PC-9 (cell line): ENCODE measurements around the gene CELF2. TPM values are rescaled to one million over a fixed set of nuclear protein-coding genes. Genes with fewer than 3 reads are reported as not detected.

Source experiments
- BruUV-seq: library from RNA; stranded (reverse); fragments of 400-500 nt; replicated peaks from 2 replicates; lab custom pipeline; 2021; lab: Mats Ljungman, UMichigan
- CTCF ChIA-PET: fragments of 300-600 bp; sonication (Branson Sonifier 250); formaldehyde crosslinking; loops from one replicate; lab custom pipeline; 2022; ENCODE audit warnings: antibody characterized with exemption; lab: Charles Lee
- POLR2A ChIA-PET: fragments of 300-600 bp; sonication (Branson Sonifier 250); formaldehyde crosslinking; loops from one replicate; lab custom pipeline; 2022; ENCODE audit warnings: antibody characterized with exemption; ENCODE audit not compliant: unreplicated experiment; lab: Charles Lee
- DNase-seq, 2 experiments: peaks; one replicate each; pipeline versions ENCODE4 v3.0.0 to v3.0.0-alpha.2; 2015 to 2022; ENCODE audit warnings: mixed read lengths in 1 of 2
- H2AFZ ChIP-seq: fragments of 200-600 bp; sonication (generic); 2 replicates; pipeline ENCODE4 v1.8.1; 2017; ENCODE audit warnings: antibody characterized with exemption
- H3F3A ChIP-seq: fragments of 200-600 bp; sonication (generic); 2 replicates; pipeline ENCODE4 v1.8.1; 2017; ENCODE audit warnings: antibody characterized with exemption, mild to moderate bottlenecking, low read depth; ENCODE audit not compliant: insufficient read depth
- H3K27ac ChIP-seq: fragments of 200-600 bp; sonication (generic); 2 replicates; pipeline ENCODE4 v1.6.1; 2016; ENCODE audit warnings: mixed run types
- H3K27me3 ChIP-seq: fragments of 200-600 bp; sonication (generic); 2 replicates; pipeline ENCODE4 v1.6.1; 2016; ENCODE audit warnings: low read depth, mixed run types; ENCODE audit not compliant: insufficient read depth
- H3K36me3 ChIP-seq: fragments of 200-600 bp; sonication (generic); 2 replicates; pipeline ENCODE4 v1.6.1; 2016; ENCODE audit warnings: low read depth, mixed run types
- H3K4me1 ChIP-seq: fragments of 200-600 bp; sonication (generic); replicated peaks from 2 replicates; pipeline ENCODE4 v1.6.1; 2016; ENCODE audit warnings: mixed run types; ENCODE audit not compliant: insufficient read depth
- H3K4me2 ChIP-seq: fragments of 200-600 bp; sonication (generic); 2 replicates; pipeline ENCODE4 v1.6.1; 2017; ENCODE audit warnings: mixed run types
- H3K4me3 ChIP-seq: fragments of 200-600 bp; sonication (generic); 2 replicates; pipeline ENCODE4 v1.6.1; 2016; ENCODE audit warnings: mixed run types
- H3K79me2 ChIP-seq: fragments of 200-600 bp; sonication (generic); 2 replicates; pipeline ENCODE4 v1.6.1; 2017; ENCODE audit warnings: low read depth, mixed run types
- H3K9me2 ChIP-seq: fragments of 200-600 bp; sonication (generic); 2 replicates; pipeline ENCODE4 v1.8.1; 2017; ENCODE audit warnings: mild to moderate bottlenecking; ENCODE audit not compliant: insufficient read depth
- H3K9me3 ChIP-seq: fragments of 200-600 bp; sonication (generic); 2 replicates; pipeline ENCODE4 v1.8.1; 2016; ENCODE audit warnings: low read depth; ENCODE audit not compliant: insufficient read depth
- H4K20me1 ChIP-seq: fragments of 200-600 bp; sonication (generic); 2 replicates; pipeline ENCODE4 v1.8.1; 2017; ENCODE audit not compliant: insufficient read depth
- CTCF ChIP-seq: fragments of 200-600 bp; sonication (generic); conservative IDR thresholded peaks from 2 replicates; pipeline ENCODE4 v1.6.1; 2017; ENCODE audit warnings: mixed run types, antibody characterized with exemption, mild to moderate bottlenecking, moderate library complexity
- EZH2 ChIP-seq: fragments of 200-600 bp; sonication (generic); IDR thresholded peaks from 2 replicates; pipeline ENCODE4 v1.8.0; 2017; ENCODE audit warnings: antibody characterized with exemption, low read depth
- intact Hi-C: fragments of 100-400 bp; cut with micrococcal nuclease; formaldehyde crosslinking; loops from one replicate; pipeline ENCODE4 v1.10.0; 2022; ENCODE audit not compliant: unreplicated experiment
- total RNA-seq: library from RNA; stranded (reverse); gene quantifications from 2 replicates; pipeline ENCODE4 v1.2.3, GENCODE V29; 2021

Gene CELF2
- total RNA-seq, 1 experiment from 2014 or later, result not detected

DNA sequence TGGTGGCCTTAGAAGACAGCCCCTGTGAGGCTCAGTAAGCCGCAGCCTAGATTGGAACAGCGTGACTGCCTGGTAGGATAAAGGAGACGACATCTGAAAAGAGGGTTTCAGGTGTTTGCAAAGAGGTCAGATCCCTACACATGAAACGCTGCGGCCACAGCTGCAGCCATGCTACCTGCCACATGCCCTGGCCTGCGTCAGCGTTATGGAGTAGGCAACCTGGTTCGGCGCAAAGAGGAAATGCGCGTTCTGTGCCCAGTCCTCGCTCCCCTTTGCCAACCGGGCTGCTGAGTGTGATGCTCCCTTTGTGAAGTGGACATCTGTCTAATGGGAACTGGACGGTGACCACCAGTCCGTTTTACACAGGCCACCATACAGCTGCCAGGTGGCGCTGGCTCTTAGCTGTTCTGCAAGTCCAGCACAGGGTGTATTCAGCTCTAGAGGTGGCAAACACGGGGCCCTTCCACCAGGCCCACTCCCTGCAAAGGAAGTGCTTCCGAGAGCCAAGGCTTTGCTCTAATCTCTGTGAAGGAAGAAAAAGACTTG, 160.3 kb downstream of the CELF2 start:
- no peak for DNase-seq
- H4K20me1 ChIP-seq, result no peaks in the 10 kb centered on the region
- H3K9me3 ChIP-seq, result no peaks in the 10 kb centered on the region
- no peak overlapping the region for H3K27ac ChIP-seq
- no peaks in the 10 kb centered on the region for H3F3A ChIP-seq
- no peak for TF ChIP-seq EZH2
- no peak for TF ChIP-seq CTCF
- no peak overlapping the region for H2AFZ ChIP-seq
- peaks cover 74% of the 10 kb centered on the region for H3K27me3 ChIP-seq
- ChIA-PET CTCF (no interaction called here), POLR2A (no interaction called here)
- H3K4me3 ChIP-seq, result no peak overlapping the region
- H3K36me3 ChIP-seq, result no peaks in the 10 kb centered on the region
- H3K9me2 ChIP-seq, result no peaks in the 10 kb centered on the region
- intact Hi-C loops, result no loop called here
- no TSS peak for BruUV-seq
- no peak overlapping the region for H3K4me2 ChIP-seq
- no peaks in the 10 kb centered on the region for H3K79me2 ChIP-seq
- no peaks in the 10 kb centered on the region for H3K4me1 ChIP-seq

DNA sequence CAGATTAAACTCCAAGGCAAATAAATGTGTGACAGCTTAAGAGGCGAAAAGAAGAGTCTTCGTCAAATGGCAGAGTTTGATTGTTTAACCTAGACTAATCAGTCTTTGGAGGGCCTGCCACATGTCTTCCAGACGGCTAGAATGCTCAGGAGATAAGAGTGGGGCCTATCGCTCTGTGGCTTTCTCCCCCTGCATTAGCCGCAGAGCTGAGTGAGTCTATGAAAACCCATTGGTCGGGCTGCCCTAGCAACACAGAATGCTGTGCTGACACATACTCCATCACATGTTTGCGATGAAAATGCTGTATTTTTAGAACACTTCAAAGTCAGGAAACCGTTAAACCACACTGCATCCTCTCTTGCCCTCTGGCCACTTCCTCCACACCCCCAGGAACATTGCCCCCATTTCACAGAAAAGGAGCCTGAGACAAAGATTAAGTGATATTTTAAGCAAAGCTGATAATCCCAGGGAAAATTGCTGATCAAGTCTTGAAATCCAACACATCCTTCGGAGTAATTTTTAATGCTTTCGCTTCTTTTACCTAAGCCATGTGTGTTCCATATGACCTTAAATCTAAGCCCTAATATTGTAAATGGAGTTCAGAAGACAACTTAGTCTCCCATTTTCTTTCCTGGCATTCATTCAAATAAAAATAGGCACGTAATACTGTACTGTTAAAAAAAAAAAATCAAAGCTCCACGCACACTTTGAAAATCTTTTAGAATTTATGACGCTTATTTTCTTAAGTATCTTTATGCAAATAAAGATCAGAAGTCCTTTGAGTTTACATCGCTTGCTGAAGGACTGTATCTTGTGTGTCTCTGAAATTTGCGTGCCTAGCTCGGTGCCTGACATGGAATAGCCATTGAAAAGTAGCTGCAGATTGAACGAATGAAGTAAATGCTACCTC, 161.2 kb downstream of the CELF2 start:
- no peak for DNase-seq
- no peak overlapping the region for H3K27ac ChIP-seq
- H3K4me1 ChIP-seq, result no peaks in the 10 kb centered on the region
- TF ChIP-seq CTCF (no peak), EZH2 (no peak)
- no peaks in the 10 kb centered on the region for H3K9me2 ChIP-seq
- peaks cover 69% of the 10 kb centered on the region for H3K27me3 ChIP-seq
- no peaks in the 10 kb centered on the region for H3F3A ChIP-seq
- H3K36me3 ChIP-seq, result no peaks in the 10 kb centered on the region
- no peak overlapping the region for H2AFZ ChIP-seq
- BruUV-seq, result no TSS peak
- H4K20me1 ChIP-seq, result no peaks in the 10 kb centered on the region
- no peak overlapping the region for H3K4me3 ChIP-seq
- H3K4me2 ChIP-seq, result no peak overlapping the region
- no peaks in the 10 kb centered on the region for H3K9me3 ChIP-seq
- ChIA-PET CTCF (no interaction called here), POLR2A (no interaction called here)
- no peaks in the 10 kb centered on the region for H3K79me2 ChIP-seq
- intact Hi-C loops, result no loop called here

DNA sequence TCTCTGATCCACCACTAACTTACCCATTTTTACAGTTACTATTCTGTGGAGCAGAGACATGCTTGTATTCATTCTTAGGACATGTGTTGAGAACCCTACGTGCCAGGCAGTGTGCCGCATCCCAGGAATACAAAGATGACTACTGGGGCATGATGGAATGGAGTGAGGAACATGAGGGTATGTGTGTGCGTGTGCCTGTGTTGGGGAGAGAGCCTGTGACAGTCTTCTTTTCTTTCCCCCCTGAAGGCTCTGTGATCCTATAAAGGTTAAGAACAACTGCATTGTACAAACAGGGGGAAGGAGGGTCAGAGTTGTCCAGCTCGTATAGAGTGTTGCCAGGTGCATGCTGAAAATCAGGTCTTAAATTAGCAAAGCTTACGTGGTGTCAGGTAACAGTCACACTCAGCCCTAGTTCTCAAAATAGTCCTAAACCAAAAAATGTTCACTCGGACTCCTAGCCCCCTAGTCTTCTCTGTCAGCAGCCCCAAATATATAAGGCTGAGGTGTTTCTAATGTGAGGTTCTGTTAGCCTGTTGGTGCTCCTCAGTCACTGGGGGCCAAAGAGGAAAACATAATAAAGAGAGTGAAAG, 161.9 kb downstream of the CELF2 start:
- POLR2A ChIA-PET, result no interaction called here
- TF ChIP-seq CTCF (no peak), EZH2 (no peak)
- Histone ChIP-seq H3K9me2 (no peaks in the 10 kb centered on the region), H3K9me3 (no peaks in the 10 kb centered on the region), H3F3A (no peaks in the 10 kb centered on the region), H3K4me1 (no peaks in the 10 kb centered on the region), H3K36me3 (no peaks in the 10 kb centered on the region), H3K79me2 (no peaks in the 10 kb centered on the region), H2AFZ (no peak overlapping the region), H3K27ac (no peak overlapping the region), H3K27me3 (peaks cover 64% of the 10 kb centered on the region), H4K20me1 (no peaks in the 10 kb centered on the region), H3K4me3 (no peak overlapping the region), H3K4me2 (no peak overlapping the region)
- DNase-seq, result no peak
- CTCF ChIA-PET, result no interaction called here
- intact Hi-C loops, result no loop called here
- no TSS peak for BruUV-seq
